T-cell (primary cell): ENCODE measurements around the gene PLA2G2D. TPM values are rescaled to one million over a fixed set of nuclear protein-coding genes. Genes with fewer than 3 reads are reported as not detected.

Experiments used
- ATAC-seq, 4 experiments: fragments of 200-7000 bp in 3 of 4; fragments of 150-1000 bp in 1 of 4; cut with Tn5 transposase; replicated peaks in 1 of 4; 1 replicate in 3 of 4; 2 replicates in 1 of 4; pipeline ENCODE4 v1.10.0; 2021; ENCODE audit warnings: moderate library complexity in 3 of 4, mild to moderate bottlenecking in 2 of 4, moderate number of reproducible peaks in 1 of 4
- CTCF ChIA-PET, 2 donors: fragments of 300-600 bp; sonication (Branson Sonifier 250); formaldehyde crosslinking; loops; one replicate each; lab custom pipeline; 2022; ENCODE audit warnings: antibody characterized with exemption in 2 of 2; lab: Charles Lee
- POLR2A ChIA-PET, 2 donors: fragments of 300-600 bp; sonication (Branson Sonifier 250); formaldehyde crosslinking; loops; one replicate each; lab custom pipeline; 2022; ENCODE audit warnings: antibody characterized with exemption in 2 of 2; lab: Charles Lee
- DNase-seq, 35 experiments: peaks; one replicate each; pipeline versions ENCODE4 v3.0.0 to v3.0.0-alpha.2; 2013 to 2023
- H3K27ac ChIP-seq: one replicate; pipeline ENCODE4 v1.5.1; 2013; ENCODE audit warnings: low read length
- H3K27me3 ChIP-seq, 2 experiments: replicated peaks in 1 of 2; 1 replicate in 1 of 2; 2 replicates in 1 of 2; pipeline versions ENCODE4 v1.6.1 to v1.7.0; 2013; ENCODE audit warnings: low read length in 1 of 2, mixed read lengths in 1 of 2; ENCODE audit not compliant: control insufficient read depth in 2 of 2, insufficient read depth in 2 of 2; ENCODE audit errors: extremely low read depth in 1 of 2
- H3K36me3 ChIP-seq, 2 donors: 1 replicate in 1 of 2; 2 replicates in 1 of 2; pipeline versions ENCODE4 v1.6.1 to v1.7.0; 2013; ENCODE audit warnings: low read length in 1 of 2; ENCODE audit not compliant: control insufficient read depth in 2 of 2, insufficient read depth in 1 of 2; ENCODE audit errors: extremely low read depth in 1 of 2
- H3K4me1 ChIP-seq, 2 experiments: 1 replicate in 1 of 2; 2 replicates in 1 of 2; pipeline versions ENCODE4 v1.6.1 to v1.7.0; 2013; ENCODE audit warnings: low read length in 2 of 2, mixed read lengths in 1 of 2; ENCODE audit not compliant: insufficient read depth in 2 of 2, control insufficient read depth in 1 of 2; ENCODE audit errors: extremely low read depth in 1 of 2
- H3K4me3 ChIP-seq, 2 donors: 1 replicate in 1 of 2; 2 replicates in 1 of 2; pipeline versions ENCODE4 v1.5.1 to v1.7.0; 2013; ENCODE audit warnings: mild to moderate bottlenecking in 2 of 2, low read length in 1 of 2, moderate library complexity in 1 of 2; ENCODE audit not compliant: control insufficient read depth in 1 of 2; ENCODE audit errors: extremely low read depth in 1 of 2
- H3K9me3 ChIP-seq: 2 replicates; pipeline ENCODE4 v1.7.0; 2013
- H3K27ac Mint-ChIP-seq, 2 donors: one replicate each; pipeline ENCODE4 v1.8.0; 2020 to 2021; ENCODE audit warnings: mild to moderate bottlenecking in 2 of 2, mixed read lengths in 2 of 2
- H3K27me3 Mint-ChIP-seq, 2 donors: one replicate each; pipeline ENCODE4 v1.8.0; 2021 to 2022; ENCODE audit warnings: mixed read lengths in 2 of 2
- H3K36me3 Mint-ChIP-seq: one replicate; pipeline ENCODE4 v1.8.0; 2021; ENCODE audit warnings: mixed read lengths
- H3K4me1 Mint-ChIP-seq, 3 donors: one replicate each; pipeline ENCODE4 v1.8.0; 2020 to 2022; ENCODE audit warnings: mixed read lengths in 3 of 3, mild to moderate bottlenecking in 1 of 3
- H3K4me3 Mint-ChIP-seq, 3 donors: one replicate each; pipeline ENCODE4 v1.8.0; 2020 to 2022; ENCODE audit warnings: mild to moderate bottlenecking in 3 of 3, mixed read lengths in 3 of 3, moderate library complexity in 3 of 3
- H3K9me3 Mint-ChIP-seq, 3 donors: one replicate each; pipeline ENCODE4 v1.8.0; 2020 to 2022; ENCODE audit warnings: mixed read lengths in 3 of 3
- WGBS: methylation state at CpG from one replicate; pipeline ENCODE4 v1.1.5; 2013; ENCODE audit warnings: missing lambda C conversion rate; ENCODE audit not compliant: insufficient coverage; 5-methylcytosine and 5-hydroxymethylcytosine counted together
- total RNA-seq, 35 experiments: library from RNA in 6 of 35; stranded (reverse) in 6 of 35; fragments of 120-200 nt in 1 of 35; gene quantifications; one replicate each; pipeline versions ENCODE4 v1.2.1 to v1.2.4 and lab custom pipeline; 2013 to 2026

The PLA2G2D gene
- total RNA-seq, 5 donors from 2014 or later (not counting 1 experiment from before 2014, with no cell fraction given): not detected

- Histone ChIP-seq H3K36me3 (no peaks in the 10 kb centered on the region), H3K27ac (no peak overlapping the region), H3K27me3 (peaks cover 0 to 18% of the 10 kb centered on the region in 2 experiments), H3K9me3 (no peaks in the 10 kb centered on the region), H3K4me3 (no peak overlapping the region), H3K4me1 (no peaks in the 10 kb centered on the region)
- 100% methylated on average over 2 of the region's 5 CpGs for WGBS
- no peak overlapping the region for H3K27ac Mint-ChIP-seq
- no peak overlapping the region for H3K4me3 Mint-ChIP-seq
- peaks cover 6 to 7% of the 10 kb centered on the region in 2 donors for H3K27me3 Mint-ChIP-seq
- POLR2A ChIA-PET: no interaction called here
- H3K36me3 Mint-ChIP-seq: no peaks in the 10 kb centered on the region
- H3K9me3 Mint-ChIP-seq: no peaks in the 10 kb centered on the region
- DNase-seq (no peak), ATAC-seq (no peak)
- H3K4me1 Mint-ChIP-seq: no peaks in the 10 kb centered on the region
- CTCF ChIA-PET: no interaction called here
Observed at GRCh38 chr1:20093940-20094391, 25.4 kb downstream of the PLA2G2D start.

- Histone ChIP-seq H3K9me3 (no peaks in the 10 kb centered on the region), H3K27me3 (peaks cover 0 to 18% of the 10 kb centered on the region in 2 experiments), H3K36me3 (no peaks in the 10 kb centered on the region), H3K27ac (no peak overlapping the region), H3K4me3 (no peak overlapping the region), H3K4me1 (no peaks in the 10 kb centered on the region)
- H3K4me1 Mint-ChIP-seq: no peaks in the 10 kb centered on the region
- H3K27ac Mint-ChIP-seq: no peak overlapping the region
- 87% methylated on average over 5 of the region's 5 CpGs for WGBS
- ATAC-seq (no peak), DNase-seq (no peak)
- POLR2A ChIA-PET: no interaction called here
- peaks cover 6 to 7% of the 10 kb centered on the region in 2 donors for H3K27me3 Mint-ChIP-seq
- H3K9me3 Mint-ChIP-seq: no peaks in the 10 kb centered on the region
- H3K4me3 Mint-ChIP-seq: no peak overlapping the region
- H3K36me3 Mint-ChIP-seq: no peaks in the 10 kb centered on the region
- CTCF ChIA-PET: no interaction called here
Observed at GRCh38 chr1:20093303-20093702, 26.0 kb downstream of the PLA2G2D start.

- DNase-seq (no peak), ATAC-seq (no peak)
- no peak overlapping the region for H3K4me3 Mint-ChIP-seq
- peaks cover 0 to 25% of the 10 kb centered on the region in 2 experiments for H3K27me3 ChIP-seq
- H3K4me1 Mint-ChIP-seq: no peaks in the 10 kb centered on the region
- peaks cover 5 to 8% of the 10 kb centered on the region in 2 donors for H3K27me3 Mint-ChIP-seq
- no peaks in the 10 kb centered on the region for H3K9me3 ChIP-seq
- no peak overlapping the region for H3K27ac Mint-ChIP-seq
- H3K27ac ChIP-seq: no peak overlapping the region
- POLR2A ChIA-PET: no interaction called here
- H3K4me3 ChIP-seq: no peak overlapping the region
- WGBS: 80% methylated on average over 6 of the region's 6 CpGs
- H3K4me1 ChIP-seq: no peaks in the 10 kb centered on the region
- no peaks in the 10 kb centered on the region for H3K36me3 Mint-ChIP-seq
- no peaks in the 10 kb centered on the region for H3K9me3 Mint-ChIP-seq
- no peaks in the 10 kb centered on the region for H3K36me3 ChIP-seq
- CTCF ChIA-PET: interaction anchor here in 1 of 2 donors (1.0 kb wide), 1 partner anchor 9 kb away, joined by 3 read pairs; no protein-coding TSS in a partner anchor
Observed at GRCh38 chr1:20090641-20091040, 28.7 kb downstream of the PLA2G2D start.

GRCh38 chr1:20090119-20090518, 29.2 kb downstream of the PLA2G2D start:
- DNase-seq (no peak), ATAC-seq (no peak)
- Mint-ChIP-seq H3K27me3 (peaks cover 5 to 8% of the 10 kb centered on the region in 2 donors), H3K9me3 (no peaks in the 10 kb centered on the region), H3K4me3 (no peak overlapping the region), H3K36me3 (no peaks in the 10 kb centered on the region), H3K27ac (no peak overlapping the region), H3K4me1 (no peaks in the 10 kb centered on the region)
- ChIA-PET POLR2A (no interaction called here), CTCF (interaction anchor here in 1 of 2 donors (1.0 kb wide), 1 partner anchor 8 kb away, joined by 3 read pairs; no protein-coding TSS in a partner anchor)
- Histone ChIP-seq H3K4me3 (no peak overlapping the region), H3K27me3 (peaks cover 0 to 25% of the 10 kb centered on the region in 2 experiments), H3K36me3 (no peaks in the 10 kb centered on the region), H3K4me1 (no peaks in the 10 kb centered on the region), H3K27ac (no peak overlapping the region), H3K9me3 (no peaks in the 10 kb centered on the region)
- 82% methylated on average over 3 of the region's 3 CpGs for WGBS

GRCh38 chr1:20089328-20090077, 29.8 kb downstream of the PLA2G2D start:
- Mint-ChIP-seq H3K27ac (peak overlapping the region in 1 of 2 donors; percentile 52), H3K9me3 (no peaks in the 10 kb centered on the region), H3K27me3 (peaks cover 5 to 8% of the 10 kb centered on the region in 2 donors), H3K4me1 (no peaks in the 10 kb centered on the region), H3K4me3 (no peak overlapping the region), H3K36me3 (no peaks in the 10 kb centered on the region)
- ATAC-seq: no peak
- no peaks in the 10 kb centered on the region for H3K36me3 ChIP-seq
- 81% methylated on average over 5 of the region's 19 CpGs for WGBS
- H3K27ac ChIP-seq: no peak overlapping the region
- H3K27me3 ChIP-seq: peaks cover 0 to 25% of the 10 kb centered on the region in 2 experiments
- H3K4me1 ChIP-seq: no peaks in the 10 kb centered on the region
- CTCF ChIA-PET: no interaction called here
- POLR2A ChIA-PET: no interaction called here
- H3K9me3 ChIP-seq: no peaks in the 10 kb centered on the region
- no peak for DNase-seq
- no peak overlapping the region for H3K4me3 ChIP-seq

GRCh38 chr1:20087668-20088067, 31.7 kb downstream of the PLA2G2D start:
- WGBS: 36% methylated on average over 1 of the region's 4 CpGs
- Mint-ChIP-seq H3K27ac (no peak overlapping the region), H3K36me3 (no peaks in the 10 kb centered on the region), H3K4me3 (no peak overlapping the region), H3K9me3 (no peaks in the 10 kb centered on the region), H3K27me3 (peaks cover 0 to 10% of the 10 kb centered on the region in 2 donors), H3K4me1 (no peaks in the 10 kb centered on the region)
- no peaks in the 10 kb centered on the region for H3K4me1 ChIP-seq
- DNase-seq (no peak), ATAC-seq (no peak)
- POLR2A ChIA-PET: no interaction called here
- H3K4me3 ChIP-seq: no peak overlapping the region
- no peak overlapping the region for H3K27ac ChIP-seq
- H3K36me3 ChIP-seq: no peaks in the 10 kb centered on the region
- no peaks in the 10 kb centered on the region for H3K9me3 ChIP-seq
- H3K27me3 ChIP-seq: peaks cover 0 to 27% of the 10 kb centered on the region in 2 experiments
- CTCF ChIA-PET: no interaction called here
